HG03575 (cell line): Measurements from ENCODE around the gene SH3TC1.
A peak's percentile ranks its signal among the peaks of the same experiment; 100 is the strongest.

Experiments
- ATAC-seq: cut with Tn5 transposase; IDR thresholded peaks from one replicate; pipeline ENCODE4 v1.9.1; 2021; ENCODE audit not compliant: unreplicated experiment, insufficient number of reproducible peaks, low FRiP score; ENCODE audit errors: extremely low read depth

The SH3TC1 gene

GRCh38 chr4:8177956-8178355 lies 21.1 kb upstream of the SH3TC1 start:
- ATAC-seq, result no peak

- no peak for ATAC-seq
Measured at GRCh38 chr4:8179074-8179473, 20.0 kb upstream of the SH3TC1 start.

GRCh38 chr4:8179771-8180170 lies 19.3 kb upstream of the SH3TC1 start:
- no peak for ATAC-seq

GRCh38 chr4:8180310-8181093 lies 18.6 kb upstream of the SH3TC1 start:
- no peak for ATAC-seq

- ATAC-seq, result no peak
Measured at GRCh38 chr4:8181119-8181518, 18.0 kb upstream of the SH3TC1 start.

GRCh38 chr4:8181844-8182243 lies 17.2 kb upstream of the SH3TC1 start:
- ATAC-seq, result no peak

- no peak for ATAC-seq
Measured at GRCh38 chr4:8182294-8182693, 16.8 kb upstream of the SH3TC1 start.

GRCh38 chr4:8182858-8183725 lies 16.0 kb upstream of the SH3TC1 start:
- no peak for ATAC-seq

GRCh38 chr4:8184061-8184460 lies 15.0 kb upstream of the SH3TC1 start:
- no peak for ATAC-seq

GRCh38 chr4:8185295-8185694 lies 13.8 kb upstream of the SH3TC1 start:
- ATAC-seq, result no peak

GRCh38 chr4:8185930-8186329 lies 13.2 kb upstream of the SH3TC1 start:
- ATAC-seq, result no peak

- ATAC-seq, result no peak
Measured at GRCh38 chr4:8188085-8188484, 11.0 kb upstream of the SH3TC1 start.

GRCh38 chr4:8188743-8189550 lies 10.1 kb upstream of the SH3TC1 start:
- ATAC-seq, result no peak

GRCh38 chr4:8189551-8190466 lies 9.3 kb upstream of the SH3TC1 start:
- no peak for ATAC-seq

GRCh38 chr4:8191136-8191747 lies 7.8 kb upstream of the SH3TC1 start:
- no peak for ATAC-seq

GRCh38 chr4:8192748-8193738 lies 6.0 kb upstream of the SH3TC1 start:
- peak; percentile 79 for ATAC-seq
